ENCODE results near the gene NCK2. TPM values are rescaled to one million over a fixed set of nuclear protein-coding genes. Genes with fewer than 3 reads are reported as not detected.

Gene NCK2
- total and polyA plus RNA-seq, 9 of the 15 experiments (the other 6 are each of a cell fraction or from before 2014, with no cell fraction given), result 0.90 to 27.9 (median 15.9) TPM

GRCh38 chr2:105744091-105744908 is 412 bp upstream of the NCK2 start (continued):
- TF ChIP-seq ZNF75A (CRISPR knock-in tag; IDR thresholded peaks at IDR 0.05), result no peak
- no peak for TF ChIP-seq CBX3 (IDR thresholded peaks at IDR 0.05; ENCODE audit: borderline replicate concordance in 1 of 2, low read length in 2 of 2)
- TF ChIP-seq RB1 (IDR thresholded peaks at IDR 0.05; ENCODE audit: low read depth), result peak; percentile 47; the same call in 1 of the 2 replicates
- TF ChIP-seq ZNF584 (CRISPR knock-in tag; IDR thresholded peaks at IDR 0.05; ENCODE audit: low read depth), result peak; percentile 48; the same call in 1 of the 2 replicates
- TF ChIP-seq, protein P1, sequence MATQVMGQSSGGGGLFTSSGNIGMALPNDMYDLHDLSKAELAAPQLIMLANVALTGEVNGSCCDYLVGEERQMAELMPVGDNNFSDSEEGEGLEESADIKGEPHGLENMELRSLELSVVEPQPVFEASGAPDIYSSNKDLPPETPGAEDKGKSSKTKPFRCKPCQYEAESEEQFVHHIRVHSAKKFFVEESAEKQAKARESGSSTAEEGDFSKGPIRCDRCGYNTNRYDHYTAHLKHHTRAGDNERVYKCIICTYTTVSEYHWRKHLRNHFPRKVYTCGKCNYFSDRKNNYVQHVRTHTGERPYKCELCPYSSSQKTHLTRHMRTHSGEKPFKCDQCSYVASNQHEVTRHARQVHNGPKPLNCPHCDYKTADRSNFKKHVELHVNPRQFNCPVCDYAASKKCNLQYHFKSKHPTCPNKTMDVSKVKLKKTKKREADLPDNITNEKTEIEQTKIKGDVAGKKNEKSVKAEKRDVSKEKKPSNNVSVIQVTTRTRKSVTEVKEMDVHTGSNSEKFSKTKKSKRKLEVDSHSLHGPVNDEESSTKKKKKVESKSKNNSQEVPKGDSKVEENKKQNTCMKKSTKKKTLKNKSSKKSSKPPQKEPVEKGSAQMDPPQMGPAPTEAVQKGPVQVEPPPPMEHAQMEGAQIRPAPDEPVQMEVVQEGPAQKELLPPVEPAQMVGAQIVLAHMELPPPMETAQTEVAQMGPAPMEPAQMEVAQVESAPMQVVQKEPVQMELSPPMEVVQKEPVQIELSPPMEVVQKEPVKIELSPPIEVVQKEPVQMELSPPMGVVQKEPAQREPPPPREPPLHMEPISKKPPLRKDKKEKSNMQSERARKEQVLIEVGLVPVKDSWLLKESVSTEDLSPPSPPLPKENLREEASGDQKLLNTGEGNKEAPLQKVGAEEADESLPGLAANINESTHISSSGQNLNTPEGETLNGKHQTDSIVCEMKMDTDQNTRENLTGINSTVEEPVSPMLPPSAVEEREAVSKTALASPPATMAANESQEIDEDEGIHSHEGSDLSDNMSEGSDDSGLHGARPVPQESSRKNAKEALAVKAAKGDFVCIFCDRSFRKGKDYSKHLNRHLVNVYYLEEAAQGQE (IDR thresholded peaks at IDR 0.05; ENCODE audit: borderline replicate concordance), result no peak
- TF ChIP-seq, protein P1 (CRISPR knock-in tag; IDR thresholded peaks at IDR 0.05; ENCODE audit: low read depth), result no peak
- no peak for TF ChIP-seq ZNF644 (tag; IDR thresholded peaks at IDR 0.05; ENCODE audit: low read depth)
- TF ChIP-seq, protein P2, sequence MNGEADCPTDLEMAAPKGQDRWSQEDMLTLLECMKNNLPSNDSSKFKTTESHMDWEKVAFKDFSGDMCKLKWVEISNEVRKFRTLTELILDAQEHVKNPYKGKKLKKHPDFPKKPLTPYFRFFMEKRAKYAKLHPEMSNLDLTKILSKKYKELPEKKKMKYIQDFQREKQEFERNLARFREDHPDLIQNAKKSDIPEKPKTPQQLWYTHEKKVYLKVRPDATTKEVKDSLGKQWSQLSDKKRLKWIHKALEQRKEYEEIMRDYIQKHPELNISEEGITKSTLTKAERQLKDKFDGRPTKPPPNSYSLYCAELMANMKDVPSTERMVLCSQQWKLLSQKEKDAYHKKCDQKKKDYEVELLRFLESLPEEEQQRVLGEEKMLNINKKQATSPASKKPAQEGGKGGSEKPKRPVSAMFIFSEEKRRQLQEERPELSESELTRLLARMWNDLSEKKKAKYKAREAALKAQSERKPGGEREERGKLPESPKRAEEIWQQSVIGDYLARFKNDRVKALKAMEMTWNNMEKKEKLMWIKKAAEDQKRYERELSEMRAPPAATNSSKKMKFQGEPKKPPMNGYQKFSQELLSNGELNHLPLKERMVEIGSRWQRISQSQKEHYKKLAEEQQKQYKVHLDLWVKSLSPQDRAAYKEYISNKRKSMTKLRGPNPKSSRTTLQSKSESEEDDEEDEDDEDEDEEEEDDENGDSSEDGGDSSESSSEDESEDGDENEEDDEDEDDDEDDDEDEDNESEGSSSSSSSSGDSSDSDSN (IDR thresholded peaks at IDR 0.05; ENCODE audit: borderline replicate concordance in 1 of 2, low read depth in 2 of 2, low read length in 2 of 2), result 0 out of 4 replicates have a peak, but pooled peaks of 1 of the 2 experiments have one; percentile 16
- TF ChIP-seq RCOR1 (IDR thresholded peaks at IDR 0.05; ENCODE audit: borderline replicate concordance in 1 of 2, low read depth in 2 of 2, low read length in 2 of 2), result no peak
- no peak for TF ChIP-seq PURB (CRISPR knock-in tag; IDR thresholded peaks at IDR 0.05; ENCODE audit: low read depth)
- TF ChIP-seq ZC3H11A (IDR thresholded peaks at IDR 0.05; ENCODE audit: low read depth, low read length), result no peak
- no peak for TF ChIP-seq HDAC3 (IDR thresholded peaks at IDR 0.05; ENCODE audit: borderline replicate concordance, partially characterized antibody)
- TF ChIP-seq C11orf30 (IDR thresholded peaks at IDR 0.05; ENCODE audit: low read depth), result no peak
- no peak for TF ChIP-seq ZNF212 (CRISPR knock-in tag; IDR thresholded peaks at IDR 0.05)
- no peak for TF ChIP-seq E2F3 (CRISPR knock-in tag; IDR thresholded peaks at IDR 0.05)
- no peak for TF ChIP-seq BRF1 (IDR thresholded peaks at IDR 0.05; ENCODE audit: borderline replicate concordance, extremely low read depth, insufficient read length)
- TF ChIP-seq JUN (IDR thresholded peaks at IDR 0.05; ENCODE audit: borderline replicate concordance, low read depth, low read length), result no peak
- TF ChIP-seq JUN (CRISPR knock-in tag; IDR thresholded peaks at IDR 0.05; ENCODE audit: borderline replicate concordance), result no peak

Measured in K562 (cell line).